SU-DHL-6 (cell line): ENCODE results near the gene APBB1.

Experiments used
- H2AFZ ChIP-seq: fragments of 200-600 bp; sonication (generic); 2 replicates; pipeline ENCODE4 v1.6.1; 2014; ENCODE audit warnings: low read depth, mild to moderate bottlenecking, moderate library complexity, mixed read lengths, antibody characterized with exemption, low read length; ENCODE audit not compliant: severe bottlenecking
- H3F3A ChIP-seq: fragments of 200-600 bp; shearing (Covaris generic); 2 replicates; pipeline ENCODE4 v1.6.0; 2016; ENCODE audit warnings: antibody characterized with exemption, mild to moderate bottlenecking; ENCODE audit not compliant: insufficient read depth
- H3K27ac ChIP-seq: fragments of 200-600 bp; sonication (generic); 2 replicates; pipeline ENCODE4 v1.5.1; 2016; ENCODE audit warnings: low read depth, mild to moderate bottlenecking, low read length, moderate library complexity, mixed read lengths
- H3K27me3 ChIP-seq: fragments of 200-600 bp; sonication (generic), shearing (Covaris generic); 2 replicates; pipeline ENCODE4 v1.6.0; 2014; ENCODE audit warnings: mild to moderate bottlenecking, low read length
- H3K36me3 ChIP-seq: fragments of 200-600 bp; sonication (generic); 2 replicates; pipeline ENCODE4 v1.6.1; 2014; ENCODE audit warnings: mild to moderate bottlenecking, low read length, mixed read lengths
- H3K4me2 ChIP-seq: fragments of 300-600, 200-600 bp; shearing (Covaris generic), sonication (generic); 2 replicates; pipeline ENCODE4 v1.6.0; 2014; ENCODE audit warnings: low read length, low read depth, mild to moderate bottlenecking; ENCODE audit not compliant: poor library complexity, severe bottlenecking
- H3K4me3 ChIP-seq: fragments of 200-600 bp; sonication (generic); 2 replicates; pipeline ENCODE4 v1.5.1; 2014; ENCODE audit warnings: antibody characterized with exemption, low read length, mild to moderate bottlenecking, mixed read lengths; ENCODE audit not compliant: insufficient read depth, poor library complexity, severe bottlenecking
- H3K79me2 ChIP-seq: fragments of 200-600 bp; sonication (generic); 2 replicates; pipeline ENCODE4 v1.6.1; 2014; ENCODE audit warnings: mild to moderate bottlenecking, low read length, moderate library complexity; ENCODE audit not compliant: insufficient read depth
- H3K9ac ChIP-seq: fragments of 200-600 bp; sonication (generic); 2 replicates; pipeline ENCODE4 v1.7.0; 2014; ENCODE audit warnings: mild to moderate bottlenecking, low read length
- H3K9me2 ChIP-seq: fragments of 200-600 bp; sonication (generic); replicated peaks from 2 replicates; pipeline ENCODE4 v1.6.1; 2014; ENCODE audit warnings: low read length; ENCODE audit not compliant: insufficient read depth
- H3K9me3 ChIP-seq: fragments of 200-600 bp; sonication (generic); 2 replicates; pipeline ENCODE4 v1.6.1; 2014; ENCODE audit warnings: low read length, mixed read lengths; ENCODE audit not compliant: insufficient read depth
- H4K20me1 ChIP-seq: fragments of 200-600 bp; sonication (generic); 2 replicates; pipeline ENCODE4 v1.6.1; 2014; ENCODE audit warnings: low read depth, mild to moderate bottlenecking, antibody characterized with exemption, low read length, moderate library complexity, mixed read lengths
- EZH2phosphoT487 ChIP-seq: fragments of 200-600 bp; sonication (generic), shearing (Covaris generic); conservative IDR thresholded peaks from 2 replicates; pipeline ENCODE4 v1.6.1; 2018; ENCODE audit warnings: mild to moderate bottlenecking, antibody characterized with exemption, low read length, moderate library complexity, mixed read lengths
- TF ChIP-seq, protein P1 (sequence below): fragments of 200-600 bp; sonication (generic); IDR thresholded peaks from one replicate; pipeline ENCODE4 v1.5.1; 2017; ENCODE audit warnings: antibody characterized with exemption, mild to moderate bottlenecking, low read length, moderate library complexity; ENCODE audit not compliant: insufficient read depth, poor library complexity, severe bottlenecking

The APBB1 gene

GRCh38 chr11:6354651-6355485, 64.0 kb downstream of the APBB1 start:
- no peaks in the 10 kb centered on the region for H4K20me1 ChIP-seq
- H3K4me2 ChIP-seq = no peak overlapping the region
- H3K9ac ChIP-seq = no peak overlapping the region
- H3K36me3 ChIP-seq = no peaks in the 10 kb centered on the region
- no peak overlapping the region for H3K27ac ChIP-seq
- no peak overlapping the region for H2AFZ ChIP-seq
- no peaks in the 10 kb centered on the region for H3K79me2 ChIP-seq
- H3K9me2 ChIP-seq = no peaks in the 10 kb centered on the region
- H3K4me3 ChIP-seq = no peak overlapping the region
- no peaks in the 10 kb centered on the region for H3K27me3 ChIP-seq
- TF ChIP-seq, protein P1, sequence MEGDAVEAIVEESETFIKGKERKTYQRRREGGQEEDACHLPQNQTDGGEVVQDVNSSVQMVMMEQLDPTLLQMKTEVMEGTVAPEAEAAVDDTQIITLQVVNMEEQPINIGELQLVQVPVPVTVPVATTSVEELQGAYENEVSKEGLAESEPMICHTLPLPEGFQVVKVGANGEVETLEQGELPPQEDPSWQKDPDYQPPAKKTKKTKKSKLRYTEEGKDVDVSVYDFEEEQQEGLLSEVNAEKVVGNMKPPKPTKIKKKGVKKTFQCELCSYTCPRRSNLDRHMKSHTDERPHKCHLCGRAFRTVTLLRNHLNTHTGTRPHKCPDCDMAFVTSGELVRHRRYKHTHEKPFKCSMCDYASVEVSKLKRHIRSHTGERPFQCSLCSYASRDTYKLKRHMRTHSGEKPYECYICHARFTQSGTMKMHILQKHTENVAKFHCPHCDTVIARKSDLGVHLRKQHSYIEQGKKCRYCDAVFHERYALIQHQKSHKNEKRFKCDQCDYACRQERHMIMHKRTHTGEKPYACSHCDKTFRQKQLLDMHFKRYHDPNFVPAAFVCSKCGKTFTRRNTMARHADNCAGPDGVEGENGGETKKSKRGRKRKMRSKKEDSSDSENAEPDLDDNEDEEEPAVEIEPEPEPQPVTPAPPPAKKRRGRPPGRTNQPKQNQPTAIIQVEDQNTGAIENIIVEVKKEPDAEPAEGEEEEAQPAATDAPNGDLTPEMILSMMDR = no peak
- TF ChIP-seq EZH2phosphoT487 = no peak
- H3F3A ChIP-seq = no peaks in the 10 kb centered on the region
- H3K9me3 ChIP-seq = no peaks in the 10 kb centered on the region

- Histone ChIP-seq H3K9me3 (no peaks in the 10 kb centered on the region), H4K20me1 (no peaks in the 10 kb centered on the region), H3K9me2 (no peaks in the 10 kb centered on the region), H3K4me3 (no peak overlapping the region), H2AFZ (no peak overlapping the region), H3K79me2 (no peaks in the 10 kb centered on the region), H3K9ac (no peak overlapping the region), H3F3A (no peaks in the 10 kb centered on the region), H3K27me3 (no peaks in the 10 kb centered on the region), H3K4me2 (no peak overlapping the region), H3K36me3 (no peaks in the 10 kb centered on the region), H3K27ac (no peak overlapping the region)
- TF ChIP-seq, protein P1 = peak; percentile 96
- no peak for TF ChIP-seq EZH2phosphoT487
These were observed 65.4 kb downstream of the APBB1 start for GRCh38 chr11:6353367-6353987.

GRCh38 chr11:6351782-6352382, 67.0 kb downstream of the APBB1 start:
- Histone ChIP-seq H3K36me3 (no peaks in the 10 kb centered on the region), H4K20me1 (no peaks in the 10 kb centered on the region), H3K27me3 (no peaks in the 10 kb centered on the region), H3K9ac (no peak overlapping the region), H3K9me3 (no peaks in the 10 kb centered on the region), H3K9me2 (no peaks in the 10 kb centered on the region), H3K4me3 (no peak overlapping the region), H3K4me2 (no peak overlapping the region), H2AFZ (no peak overlapping the region), H3F3A (no peaks in the 10 kb centered on the region), H3K79me2 (no peaks in the 10 kb centered on the region), H3K27ac (no peak overlapping the region)
- TF ChIP-seq, protein P1 = no peak
- TF ChIP-seq EZH2phosphoT487 = no peak
